Measurements from ENCODE around the gene TRMT10A.
"Not testable (repeated sequence)": the region's sequence is repeated elsewhere in the genome, so short reads cannot be mapped to it uniquely, and the experiment has no call there.

TRMT10A gene

DNA sequence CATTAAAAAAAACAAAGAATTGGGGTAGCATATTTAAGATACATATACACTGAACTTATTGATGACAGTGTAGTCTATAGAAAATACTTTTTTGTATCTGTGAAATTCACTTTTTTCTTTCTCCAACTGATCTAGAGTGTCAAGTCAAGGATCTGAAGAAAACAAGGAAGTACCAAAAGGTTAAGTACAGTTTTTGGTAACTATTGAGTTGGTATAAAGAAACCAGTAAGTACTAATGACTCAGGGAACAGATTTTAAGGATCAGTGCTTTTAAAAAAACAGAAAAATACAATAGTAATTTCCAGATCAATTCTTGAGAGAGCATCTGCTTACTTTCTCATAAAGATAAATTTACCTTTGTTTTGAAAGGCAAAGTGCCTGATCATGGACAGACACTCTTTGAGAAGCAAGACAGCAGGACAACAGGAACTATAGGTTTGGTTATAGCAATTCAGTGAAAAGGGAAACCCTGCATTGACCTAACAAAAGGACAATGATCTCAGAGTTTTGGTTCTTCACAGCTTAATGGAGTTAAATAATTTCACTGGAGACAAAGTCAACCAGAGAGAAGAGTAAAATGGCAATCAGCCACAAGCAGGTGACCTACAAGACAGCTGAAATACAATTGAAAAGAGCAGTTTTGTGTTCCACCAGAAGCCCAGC is 23.4 kb downstream of the TRMT10A start:
- DNase-seq = no peak

DNA sequence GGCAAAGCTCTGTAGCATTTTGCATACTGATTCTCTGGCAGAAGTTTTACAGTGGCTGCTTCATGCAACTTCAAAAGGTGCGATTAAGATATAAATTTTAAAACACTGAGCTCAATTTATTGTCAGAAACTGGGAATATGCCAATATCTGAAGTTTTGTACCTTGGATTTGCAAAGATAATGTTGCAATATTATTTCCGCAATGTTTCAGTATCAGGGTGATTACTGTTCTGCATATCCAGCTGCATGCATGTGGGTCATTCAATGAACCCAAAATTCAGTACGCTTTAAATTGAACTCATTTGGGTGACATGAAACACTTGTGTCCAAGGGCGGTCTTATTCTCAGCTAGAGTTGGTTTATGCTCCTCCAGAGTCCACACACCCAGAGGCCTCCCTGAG is 26.2 kb downstream of the TRMT10A start:
- no peak for DNase-seq

DNA sequence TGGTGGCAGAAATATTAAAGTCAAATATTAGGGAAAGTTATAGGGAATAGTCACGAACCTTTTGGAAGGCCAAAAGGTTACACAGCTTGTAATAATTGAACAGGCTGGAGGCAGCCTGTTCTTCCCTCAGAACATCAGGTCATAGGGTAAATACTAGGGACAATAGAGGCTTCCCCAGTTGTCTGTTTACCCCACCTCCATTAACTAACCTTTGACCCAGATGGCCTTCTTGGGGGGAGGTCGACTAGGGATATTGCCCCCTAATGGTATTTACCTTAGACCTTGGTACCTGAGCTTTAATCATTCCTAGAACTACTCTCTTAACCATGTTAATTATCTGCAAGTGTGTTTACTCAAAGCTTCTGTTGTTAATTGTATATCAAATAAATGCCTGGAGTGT is 27.0 kb downstream of the TRMT10A start:
- no peak for DNase-seq

DNA sequence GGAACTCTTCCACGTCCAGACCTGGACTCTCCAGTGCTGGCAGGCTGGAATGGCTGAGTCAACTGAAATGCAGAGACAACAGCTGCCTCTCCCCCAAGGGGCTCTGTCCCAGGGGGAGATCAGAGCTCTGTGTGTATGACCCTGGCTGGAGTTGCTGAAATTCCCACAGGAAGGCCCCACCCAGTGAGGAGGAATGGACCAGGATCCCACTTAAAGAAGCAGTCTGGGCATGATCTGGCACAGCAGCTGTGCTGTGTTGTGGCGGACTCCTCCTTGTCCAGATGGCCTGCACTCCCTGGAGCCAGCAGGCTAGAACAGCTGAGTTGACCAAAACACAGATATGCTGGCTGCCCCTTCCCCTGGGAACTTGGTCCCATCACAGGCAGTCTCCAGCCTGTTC is 27.6 kb downstream of the TRMT10A start:
- DNase-seq = no peak

DNA sequence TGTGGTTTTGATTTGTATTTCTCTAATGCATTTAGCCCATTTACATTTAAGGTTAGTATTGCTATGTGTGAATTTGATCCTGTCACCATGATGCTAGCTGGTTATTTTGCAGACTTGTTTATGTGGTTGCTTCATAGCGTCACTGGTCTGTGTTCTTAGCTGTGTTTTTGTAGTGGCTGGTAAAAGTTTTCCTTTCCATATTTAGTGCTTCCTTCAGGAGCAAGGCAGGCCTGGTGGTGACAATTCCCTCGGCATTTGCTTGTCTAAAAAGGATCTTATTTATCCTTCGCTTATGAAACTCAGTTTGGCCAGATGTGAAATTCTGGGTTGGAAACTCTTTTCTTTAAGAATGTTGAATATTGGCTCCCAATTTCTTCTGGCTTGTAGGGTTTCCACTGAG is 29.1 kb downstream of the TRMT10A start:
- not testable (repeated sequence) for DNase-seq

DNA sequence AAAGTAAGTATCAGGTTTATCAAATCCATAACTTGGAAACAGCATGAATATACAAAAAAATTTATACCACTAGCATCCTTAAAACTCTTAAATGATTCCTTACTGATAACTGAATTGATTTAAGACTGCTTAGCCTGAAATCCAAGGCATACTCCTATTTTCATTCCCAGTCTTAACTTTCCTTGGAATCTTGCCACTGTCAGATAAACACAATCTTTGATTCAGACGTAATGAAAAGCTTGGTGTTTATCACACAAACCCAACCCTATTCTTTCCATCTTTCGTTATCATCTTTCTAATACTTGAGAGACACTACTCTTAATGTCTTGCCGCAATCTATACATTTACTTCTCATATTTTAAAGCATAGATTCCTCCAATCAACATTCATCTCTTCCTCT is 33.9 kb downstream of the TRMT10A start:
- DNase-seq = no peak

DNA sequence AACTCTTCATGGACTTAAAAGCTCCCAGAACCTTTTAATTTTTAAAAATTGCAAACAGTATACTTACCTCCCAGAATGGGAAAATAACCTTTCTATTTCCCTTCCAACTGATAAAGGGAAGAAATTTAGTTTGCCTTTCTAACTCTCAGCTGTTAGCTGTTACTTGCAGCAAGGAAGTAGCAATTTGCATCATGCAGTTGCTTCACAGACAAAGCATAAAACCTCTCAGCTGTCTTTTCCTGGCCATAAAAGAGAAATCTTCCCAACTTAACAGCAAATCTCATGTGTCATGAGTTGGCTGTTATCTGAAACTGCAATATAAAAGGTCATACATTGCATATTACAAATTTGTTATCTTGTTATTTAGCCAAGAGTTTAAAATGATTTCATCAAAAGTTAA is 34.6 kb downstream of the TRMT10A start:
- DNase-seq = no peak

DNA sequence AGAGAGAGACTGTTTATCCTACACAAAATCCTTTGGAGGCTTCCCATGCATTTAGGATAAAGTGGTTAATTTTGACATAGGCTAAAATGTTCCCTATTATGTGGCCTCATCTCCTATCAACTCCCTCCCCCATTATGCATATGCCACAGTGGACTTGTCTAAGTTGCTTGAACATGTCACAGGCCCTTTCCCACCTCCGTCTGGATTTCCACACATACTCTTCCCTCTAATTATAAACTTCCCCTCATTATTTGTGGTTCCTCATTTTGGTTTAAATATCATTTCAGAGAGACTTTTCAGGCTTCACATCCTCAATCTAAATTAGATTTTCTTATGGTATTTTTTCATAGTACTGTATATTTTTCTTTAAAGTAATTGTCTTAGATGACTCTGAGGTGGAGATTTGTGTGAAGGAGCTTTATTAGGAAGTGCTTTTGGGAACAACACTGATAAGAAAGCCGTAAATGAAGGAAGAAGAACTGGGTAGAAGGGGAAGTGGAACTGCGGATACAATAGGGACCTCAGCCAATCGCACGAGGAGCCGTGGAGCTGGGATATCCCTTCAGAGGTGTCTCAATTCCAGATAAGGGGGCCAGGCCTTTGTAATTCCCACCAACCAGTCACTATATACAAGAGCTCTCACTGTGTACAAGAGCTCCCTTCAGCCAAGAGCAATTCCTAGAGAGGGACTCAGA is 45.1 kb downstream of the TRMT10A start:
- no peak for DNase-seq

DNA sequence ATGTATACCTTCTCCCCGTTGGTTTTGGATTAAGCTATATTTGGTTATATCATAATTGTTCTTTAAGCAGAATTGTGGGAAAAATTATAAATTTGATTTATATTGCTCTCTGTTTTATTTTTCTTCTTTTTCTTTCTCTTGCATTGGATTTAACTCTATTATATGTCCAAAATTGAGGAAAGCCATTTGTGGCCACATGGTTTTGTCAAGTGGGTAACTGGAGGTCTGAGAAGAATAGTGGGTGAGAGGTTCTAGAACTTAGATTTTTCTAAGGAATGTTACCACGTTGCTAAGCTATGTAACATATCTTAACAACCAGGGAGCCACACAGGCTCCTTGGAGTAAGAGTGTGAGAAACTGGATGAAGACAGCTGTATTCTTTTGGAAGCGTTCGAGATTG is 53.1 kb downstream of the TRMT10A start, which contains the start of gene C4orf17:
Gene C4orf17 (plus strand): TSS at position 301 of the 400 bp plus-strand sequence. CDS start 2,061 bp downstream, outside the sequence.
- no peak for DNase-seq

DNA sequence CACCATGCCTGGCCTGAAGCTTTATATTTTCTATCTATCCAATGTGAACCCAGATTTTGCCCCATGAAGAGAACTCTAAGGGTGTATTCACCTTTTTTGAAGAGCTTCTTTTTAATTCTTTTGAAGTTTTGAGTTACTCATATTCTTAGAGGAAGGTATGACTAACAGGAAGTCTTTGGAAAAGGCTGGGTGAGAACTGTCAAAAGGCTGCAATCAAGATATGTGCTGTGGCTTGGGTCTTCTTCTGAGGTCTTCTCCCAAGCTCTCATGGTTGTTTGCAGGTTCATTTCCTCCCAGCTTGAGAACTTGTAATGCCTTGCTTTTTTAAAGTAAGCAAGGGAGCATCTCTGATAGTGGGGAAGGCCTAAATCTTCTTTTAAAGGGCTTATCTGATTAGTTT is 56.1 kb downstream of the TRMT10A start:
- peak in 1 of 2 experiments; percentile 13 for DNase-seq

DNA sequence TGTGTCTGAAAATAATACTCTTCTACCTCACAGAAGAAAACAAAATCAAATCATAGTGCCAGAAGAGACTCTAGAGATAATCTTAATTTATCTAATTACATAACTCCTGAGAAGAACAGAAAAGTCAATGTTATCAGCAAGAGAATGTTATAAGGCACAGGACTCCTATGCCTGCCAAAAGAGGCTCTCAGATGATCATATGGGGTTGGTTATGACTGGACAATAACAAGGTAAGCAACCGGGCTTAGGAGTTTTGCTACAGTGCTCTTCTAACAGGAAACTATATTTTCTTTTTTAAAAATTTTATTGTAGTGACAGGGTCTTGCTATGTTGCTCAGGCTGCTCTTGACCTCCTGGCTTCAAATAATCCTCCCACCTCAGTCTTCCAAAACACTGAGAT is 56.5 kb downstream of the TRMT10A start:
- DNase-seq = no peak

DNA sequence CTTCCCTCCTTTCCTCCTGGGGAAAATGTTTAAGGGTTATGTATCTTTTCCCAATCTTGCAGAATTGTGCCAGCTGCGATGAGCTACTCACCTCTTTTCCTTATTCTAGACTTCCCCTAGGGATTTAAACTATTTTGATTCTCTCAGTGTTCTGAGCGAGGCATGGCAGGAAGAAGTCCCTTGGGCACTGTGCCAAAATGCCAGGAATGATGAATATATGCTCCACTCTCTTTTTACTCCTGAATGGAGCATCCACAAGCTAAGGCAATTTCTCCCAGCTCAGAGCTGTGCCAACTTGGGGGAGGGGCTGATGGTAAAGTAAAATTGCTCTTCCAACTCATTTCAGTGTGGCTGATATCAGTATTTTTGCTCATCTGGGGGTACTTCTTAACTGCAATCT is 57.1 kb downstream of the TRMT10A start:
- DNase-seq = no peak

DNA sequence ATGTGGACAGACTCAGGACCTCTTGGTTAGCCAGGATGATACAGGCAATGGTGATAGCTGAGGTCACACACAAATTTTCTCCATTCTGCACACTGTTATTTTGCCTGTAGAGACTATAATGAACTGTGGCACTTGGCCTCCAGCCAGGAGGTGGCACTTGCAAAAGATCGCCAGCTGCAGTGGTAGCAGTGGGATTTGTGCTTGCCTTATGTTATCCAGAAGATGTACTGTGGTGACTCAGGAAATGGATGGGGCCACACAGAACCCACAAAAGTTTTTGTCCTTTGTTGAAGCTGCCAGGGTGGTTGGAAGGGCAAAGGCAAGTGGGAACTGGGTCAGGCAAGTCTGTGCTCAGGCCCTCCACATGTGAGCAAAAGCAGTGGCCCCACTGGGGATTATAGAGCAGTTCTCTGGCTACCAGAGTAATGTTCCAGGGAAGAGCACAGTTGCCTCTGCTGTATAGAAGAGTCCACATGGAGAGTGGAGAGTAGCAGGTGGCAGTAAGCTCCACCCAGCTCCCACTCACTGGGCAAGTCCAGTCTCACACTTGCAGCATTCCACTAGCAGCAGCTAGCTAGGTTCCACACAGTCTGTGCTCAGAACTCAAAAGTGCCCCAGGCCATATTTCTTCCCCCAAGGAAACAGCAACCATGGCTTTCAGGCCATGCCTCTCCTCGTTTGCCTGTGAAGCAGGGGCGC is 58.9 kb downstream of the TRMT10A start:
- no peak for DNase-seq
